Gastroesophageal sphincter (tissue), 4 donors: ENCODE measurements around the gene PNPLA3. TPM values are rescaled to one million over a fixed set of nuclear protein-coding genes. Genes with fewer than 3 reads are reported as not detected.

ENCODE experiments used
- ATAC-seq: fragments of 150-250 bp; one replicate; pipeline ENCODE4 v1.9.1; 2016; ENCODE audit warnings: mild to moderate bottlenecking, moderate library complexity
- H3K27ac ChIP-seq, 4 donors: fragments of 200-600 bp; sonication (generic) in 3 of 4; 1 replicate in 3 of 4; 2 replicates in 1 of 4; pipeline ENCODE4 v1.5.1; 2016 to 2019
- H3K27me3 ChIP-seq: fragments of 200-600 bp; sonication (generic); one replicate; pipeline ENCODE4 v1.5.1; 2019
- H3K36me3 ChIP-seq, 2 donors: fragments of 200-600 bp; sonication (generic); one replicate each; pipeline ENCODE4 v1.5.1; 2019; ENCODE audit warnings: control low read depth in 1 of 2
- H3K4me1 ChIP-seq, 3 donors: fragments of 200-600 bp; sonication (generic); 1 replicate in 2 of 3; 2 replicates in 1 of 3; pipeline ENCODE4 v1.5.1; 2016 to 2019; ENCODE audit warnings: control low read depth in 2 of 3
- H3K4me3 ChIP-seq, 2 donors: fragments of 200-600 bp; sonication (generic); one replicate each; pipeline ENCODE4 v1.5.1; 2019; ENCODE audit warnings: mild to moderate bottlenecking in 1 of 2, moderate library complexity in 1 of 2
- H3K9me3 ChIP-seq, 3 donors: fragments of 200-600 bp; sonication (generic); one replicate each; pipeline ENCODE4 v1.5.1; 2017 to 2019; ENCODE audit warnings: control low read depth in 2 of 3
- EP300 ChIP-seq: sonication (generic); formaldehyde crosslinking; IDR thresholded peaks from one replicate; pipeline ENCODE4 v1.6.1; 2017; ENCODE audit warnings: antibody characterized with exemption, mild to moderate bottlenecking
- POLR2A ChIP-seq, 2 donors: fragments of 450-650 bp; IDR thresholded peaks; one replicate each; pipeline ENCODE4 v1.6.1; 2017; ENCODE audit warnings: antibody characterized with exemption in 2 of 2, mild to moderate bottlenecking in 2 of 2, moderate library complexity in 1 of 2
- POLR2AphosphoS5 ChIP-seq: sonication (generic); formaldehyde crosslinking; IDR thresholded peaks from one replicate; pipeline ENCODE4 v1.6.1; 2017; ENCODE audit warnings: antibody characterized with exemption
- WGBS, 2 donors: methylation state at CpG; one replicate each; pipeline ENCODE4 v1.1.5; 2018; ENCODE audit warnings: low coverage in 1 of 2; 5-methylcytosine and 5-hydroxymethylcytosine counted together
- total RNA-seq, 4 donors: library from RNA; depleted of rRNA; stranded (reverse); fragments of >200 nt; gene quantifications; one replicate each; pipeline ENCODE4 v1.1.0, GENCODE V29; 2016
- TF ChIP-seq, protein P1 (sequence below), 4 experiments: fragments of 200-600 bp in 2 of 4; fragments of 450-650 bp in 2 of 4; sonication (generic) in 1 of 4; IDR thresholded peaks; one replicate each; pipeline ENCODE4 v1.5.1; 2017 to 2019; ENCODE audit warnings: antibody characterized with exemption in 4 of 4, mild to moderate bottlenecking in 2 of 4, moderate library complexity in 2 of 4

The PNPLA3 gene
- total RNA-seq, 4 donors from 2014 or later = not detected

DNA sequence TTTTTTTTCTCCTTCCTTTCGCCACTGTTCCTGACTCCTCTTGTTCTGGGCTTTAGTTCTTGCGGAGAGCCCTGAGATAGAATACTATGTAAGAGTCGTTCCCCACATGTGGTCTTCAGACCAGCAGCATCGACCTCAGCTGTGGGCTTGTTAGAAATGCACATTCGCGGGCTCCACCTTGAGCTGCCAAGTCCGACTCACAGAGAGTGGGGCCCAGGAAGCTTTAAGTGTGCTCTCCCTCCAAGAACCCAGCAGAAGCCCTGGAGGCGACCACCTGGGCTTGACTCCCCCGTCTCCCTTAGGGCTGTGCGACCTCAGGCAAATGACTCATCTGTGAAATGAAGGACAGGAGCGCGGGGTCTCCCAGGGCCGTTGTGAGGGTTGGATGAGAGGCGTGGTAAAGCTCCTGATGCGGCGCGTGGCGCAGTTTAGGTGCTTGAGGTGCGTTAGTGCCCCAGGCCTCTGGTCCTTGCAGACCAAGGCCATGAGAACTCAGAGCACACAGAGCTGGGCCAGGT lies 50.5 kb downstream of the PNPLA3 start:
- 90 to 97% methylated on average over 6 to 13 of the region's 19 CpGs for WGBS, 2 donors
- no peaks in the 10 kb centered on the region for H3K4me1 ChIP-seq
- H3K9me3 ChIP-seq = no peaks in the 10 kb centered on the region
- TF ChIP-seq POLR2A (IDR thresholded peaks at IDR 0.05) = no peak
- TF ChIP-seq POLR2AphosphoS5 = no peak
- TF ChIP-seq, protein P1, sequence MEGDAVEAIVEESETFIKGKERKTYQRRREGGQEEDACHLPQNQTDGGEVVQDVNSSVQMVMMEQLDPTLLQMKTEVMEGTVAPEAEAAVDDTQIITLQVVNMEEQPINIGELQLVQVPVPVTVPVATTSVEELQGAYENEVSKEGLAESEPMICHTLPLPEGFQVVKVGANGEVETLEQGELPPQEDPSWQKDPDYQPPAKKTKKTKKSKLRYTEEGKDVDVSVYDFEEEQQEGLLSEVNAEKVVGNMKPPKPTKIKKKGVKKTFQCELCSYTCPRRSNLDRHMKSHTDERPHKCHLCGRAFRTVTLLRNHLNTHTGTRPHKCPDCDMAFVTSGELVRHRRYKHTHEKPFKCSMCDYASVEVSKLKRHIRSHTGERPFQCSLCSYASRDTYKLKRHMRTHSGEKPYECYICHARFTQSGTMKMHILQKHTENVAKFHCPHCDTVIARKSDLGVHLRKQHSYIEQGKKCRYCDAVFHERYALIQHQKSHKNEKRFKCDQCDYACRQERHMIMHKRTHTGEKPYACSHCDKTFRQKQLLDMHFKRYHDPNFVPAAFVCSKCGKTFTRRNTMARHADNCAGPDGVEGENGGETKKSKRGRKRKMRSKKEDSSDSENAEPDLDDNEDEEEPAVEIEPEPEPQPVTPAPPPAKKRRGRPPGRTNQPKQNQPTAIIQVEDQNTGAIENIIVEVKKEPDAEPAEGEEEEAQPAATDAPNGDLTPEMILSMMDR (IDR thresholded peaks at IDR 0.05) = no peak
- no peak for TF ChIP-seq EP300
- no peak overlapping the region for H3K27ac ChIP-seq
- peaks cover 0 to 98% of the 10 kb centered on the region in 2 donors for H3K36me3 ChIP-seq
- no peaks in the 10 kb centered on the region for H3K27me3 ChIP-seq
- H3K4me3 ChIP-seq = no peak overlapping the region
- no peak for ATAC-seq

DNA sequence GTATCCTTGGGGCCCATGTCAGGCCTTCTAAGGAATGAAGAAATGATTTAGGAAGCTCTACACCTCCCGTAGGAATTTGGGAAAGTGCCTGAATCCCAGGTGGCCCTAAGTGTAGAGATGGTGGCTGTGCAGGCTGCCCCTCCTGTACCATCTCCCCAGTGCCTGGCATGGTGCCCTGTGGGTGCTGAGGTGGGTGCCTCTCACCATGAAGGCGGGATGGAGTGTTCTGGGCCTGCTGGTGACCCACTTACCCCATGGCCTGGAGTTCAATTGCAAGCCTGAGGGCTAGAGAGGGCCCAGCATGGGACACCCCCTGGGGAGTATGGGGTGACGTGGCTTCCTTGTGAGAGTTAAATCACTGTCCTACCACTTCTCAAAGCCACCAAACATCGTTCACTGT lies 51.4 kb downstream of the PNPLA3 start:
- no peak for TF ChIP-seq POLR2A (IDR thresholded peaks at IDR 0.05)
- TF ChIP-seq, protein P1 (IDR thresholded peaks at IDR 0.05) = no peak
- TF ChIP-seq POLR2AphosphoS5 = no peak
- no peak for TF ChIP-seq EP300
- no CpG with 5 or more reads among the region's 4 CpGs for WGBS, 2 donors
- no peak for ATAC-seq
- Histone ChIP-seq H3K36me3 (peaks cover 0 to 98% of the 10 kb centered on the region in 2 donors), H3K9me3 (no peaks in the 10 kb centered on the region), H3K4me1 (no peaks in the 10 kb centered on the region), H3K27ac (no peak overlapping the region), H3K4me3 (no peak overlapping the region), H3K27me3 (no peaks in the 10 kb centered on the region)

DNA sequence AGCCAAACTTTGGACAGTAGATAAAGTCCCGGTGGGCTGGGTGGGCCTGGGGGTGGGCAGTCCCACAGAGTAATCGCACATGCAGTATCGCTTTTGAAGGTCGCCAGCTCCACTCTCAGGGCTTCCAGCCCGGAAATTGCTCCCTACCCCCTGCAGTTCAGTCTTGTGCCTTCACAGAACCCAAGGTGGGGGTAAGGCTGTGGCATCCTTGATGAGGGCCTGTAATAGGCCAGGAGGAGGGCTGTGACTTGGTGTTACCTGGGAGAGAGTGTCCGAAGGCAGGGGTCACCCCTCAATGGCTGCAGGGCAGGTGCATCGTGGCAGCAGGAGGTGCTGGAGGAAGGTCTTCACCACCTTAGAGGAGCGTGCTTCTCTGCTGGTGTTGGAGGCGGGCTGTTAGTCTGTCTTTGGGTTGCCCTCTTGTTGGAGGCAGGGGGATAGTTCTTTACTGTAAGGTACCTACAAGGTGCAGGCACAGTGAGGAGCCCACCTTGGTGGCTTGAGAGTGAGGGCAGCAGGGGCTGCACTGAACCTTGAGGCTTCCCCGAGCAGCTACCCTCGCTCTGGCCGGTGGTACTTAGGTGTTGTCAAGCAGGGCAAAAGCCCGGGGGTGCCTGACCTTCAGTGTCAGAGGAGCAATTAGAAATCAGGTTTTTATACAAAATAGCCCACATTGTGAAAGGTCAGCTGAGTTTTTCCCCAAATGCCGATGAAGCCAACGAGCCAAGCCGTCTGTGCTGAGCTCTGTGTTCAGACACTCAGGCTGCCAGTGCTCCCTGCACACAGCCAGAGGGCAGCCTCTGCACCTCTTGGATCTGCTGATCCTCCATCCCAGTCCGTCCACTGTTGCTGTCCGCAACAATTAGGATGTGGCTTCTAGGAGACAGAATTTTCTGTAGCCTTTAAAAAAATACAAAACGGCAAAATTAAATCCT lies 53.5 kb downstream of the PNPLA3 start:
- TF ChIP-seq POLR2AphosphoS5 (no peak), POLR2A (IDR thresholded peaks at IDR 0.05) (no peak), EP300 (no peak)
- TF ChIP-seq, protein P1 (IDR thresholded peaks at IDR 0.05) = no peak
- Histone ChIP-seq H3K27me3 (no peaks in the 10 kb centered on the region), H3K27ac (no peak overlapping the region), H3K4me1 (no peaks in the 10 kb centered on the region), H3K9me3 (no peaks in the 10 kb centered on the region), H3K4me3 (no peak overlapping the region), H3K36me3 (peaks cover 0 to 100% of the 10 kb centered on the region in 2 donors)
- ATAC-seq = no peak
- 58 to 85% methylated on average over 3 to 8 of the region's 19 CpGs for WGBS, 2 donors

DNA sequence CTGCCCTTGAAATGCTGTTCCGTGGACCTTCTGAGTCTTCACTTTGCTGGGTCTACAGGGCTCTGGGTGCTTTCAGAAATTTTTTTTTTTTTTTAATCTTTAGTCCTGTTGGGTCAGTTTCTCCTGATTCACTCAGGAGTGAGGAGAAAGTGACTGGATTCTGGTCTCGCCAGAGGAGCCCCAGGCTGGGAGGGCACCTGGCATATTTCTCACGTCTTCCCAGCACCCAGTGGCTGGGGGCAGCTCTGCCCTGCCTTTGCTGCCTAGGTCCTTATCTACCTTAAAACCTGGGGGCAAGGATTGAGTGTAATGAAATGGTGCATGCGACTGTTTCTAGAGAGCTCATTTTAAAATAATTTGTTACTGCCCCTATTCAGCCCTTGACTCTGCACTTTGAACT lies 55.0 kb downstream of the PNPLA3 start:
- ATAC-seq = no peak
- Histone ChIP-seq H3K4me1 (no peaks in the 10 kb centered on the region), H3K27ac (no peak overlapping the region), H3K4me3 (no peak overlapping the region), H3K9me3 (no peaks in the 10 kb centered on the region), H3K27me3 (no peaks in the 10 kb centered on the region), H3K36me3 (peaks cover 0 to 100% of the 10 kb centered on the region in 2 donors)
- TF ChIP-seq POLR2AphosphoS5 = no peak
- no peak for TF ChIP-seq EP300
- TF ChIP-seq, protein P1 (IDR thresholded peaks at IDR 0.05) = no peak
- TF ChIP-seq POLR2A (IDR thresholded peaks at IDR 0.05) = no peak
- WGBS, 2 donors = 96 to 100% methylated on average over 2 to 3 of the region's 4 CpGs

DNA sequence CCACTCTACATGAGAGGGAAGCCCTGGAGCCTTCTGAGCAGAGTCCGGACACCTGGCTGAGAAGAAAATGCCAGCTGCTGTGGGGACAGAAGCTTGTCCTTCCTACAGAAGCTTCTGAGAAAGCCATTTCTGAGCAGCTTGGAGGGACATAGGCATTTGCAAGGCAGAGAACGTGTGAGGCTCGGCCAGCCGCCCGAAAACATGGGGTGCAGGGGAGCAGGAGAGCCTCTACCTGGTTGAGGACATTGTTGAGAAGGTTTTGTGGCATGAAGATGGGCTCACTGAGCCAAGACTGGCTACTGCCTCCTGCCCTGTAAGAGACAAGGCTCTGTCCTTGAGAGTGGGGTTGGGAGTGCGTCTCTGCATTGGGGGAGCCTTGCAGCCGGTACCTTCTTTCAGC lies 57.0 kb downstream of the PNPLA3 start:
- Histone ChIP-seq H3K4me3 (no peak overlapping the region), H3K27ac (no peak overlapping the region), H3K36me3 (peaks cover 0 to 100% of the 10 kb centered on the region in 2 donors), H3K27me3 (no peaks in the 10 kb centered on the region), H3K9me3 (no peaks in the 10 kb centered on the region), H3K4me1 (no peaks in the 10 kb centered on the region)
- TF ChIP-seq, protein P1 (IDR thresholded peaks at IDR 0.05) = no peak
- TF ChIP-seq EP300 = no peak
- TF ChIP-seq POLR2A (IDR thresholded peaks at IDR 0.05) = no peak
- no peak for TF ChIP-seq POLR2AphosphoS5
- no CpG with 5 or more reads among the region's 7 CpGs for WGBS, 2 donors
- no peak for ATAC-seq
